ENCODE data around the gene KEAP1.

KEAP1 gene

DNA sequence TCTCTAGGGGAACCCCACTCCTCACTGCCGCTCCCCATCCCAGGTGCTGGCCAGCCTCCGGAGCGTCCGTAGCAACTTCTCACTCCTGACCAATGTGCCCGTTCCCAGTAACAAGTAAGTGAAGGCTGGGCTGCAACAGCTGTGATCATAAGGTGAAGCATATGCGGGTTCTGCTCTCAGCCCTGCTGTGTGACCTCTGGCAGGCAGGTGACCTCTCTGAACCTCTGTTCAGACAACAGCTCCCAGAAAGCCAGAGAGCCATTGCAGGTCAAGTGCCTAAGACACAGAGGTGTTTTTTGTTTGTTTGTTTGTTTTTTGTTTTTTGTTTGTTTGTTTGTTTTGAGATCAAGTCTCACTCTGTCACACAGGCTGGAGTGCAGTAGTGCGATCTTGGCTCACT is 54.1 kb downstream of the KEAP1 start:
- H3K27me3 ChIP-seq = peaks cover 26% of the 10 kb centered on the region
- H3K4me1 ChIP-seq (ENCODE audit: control insufficient read depth in 1 of 2, insufficient read depth in 1 of 2, low read depth in 1 of 2, low read length in 1 of 2) = no peaks in the 10 kb centered on the region
- no peaks in the 10 kb centered on the region for H3K36me3 ChIP-seq
- H3K27ac ChIP-seq = no peak overlapping the region
- TF ChIP-seq, protein P1, sequence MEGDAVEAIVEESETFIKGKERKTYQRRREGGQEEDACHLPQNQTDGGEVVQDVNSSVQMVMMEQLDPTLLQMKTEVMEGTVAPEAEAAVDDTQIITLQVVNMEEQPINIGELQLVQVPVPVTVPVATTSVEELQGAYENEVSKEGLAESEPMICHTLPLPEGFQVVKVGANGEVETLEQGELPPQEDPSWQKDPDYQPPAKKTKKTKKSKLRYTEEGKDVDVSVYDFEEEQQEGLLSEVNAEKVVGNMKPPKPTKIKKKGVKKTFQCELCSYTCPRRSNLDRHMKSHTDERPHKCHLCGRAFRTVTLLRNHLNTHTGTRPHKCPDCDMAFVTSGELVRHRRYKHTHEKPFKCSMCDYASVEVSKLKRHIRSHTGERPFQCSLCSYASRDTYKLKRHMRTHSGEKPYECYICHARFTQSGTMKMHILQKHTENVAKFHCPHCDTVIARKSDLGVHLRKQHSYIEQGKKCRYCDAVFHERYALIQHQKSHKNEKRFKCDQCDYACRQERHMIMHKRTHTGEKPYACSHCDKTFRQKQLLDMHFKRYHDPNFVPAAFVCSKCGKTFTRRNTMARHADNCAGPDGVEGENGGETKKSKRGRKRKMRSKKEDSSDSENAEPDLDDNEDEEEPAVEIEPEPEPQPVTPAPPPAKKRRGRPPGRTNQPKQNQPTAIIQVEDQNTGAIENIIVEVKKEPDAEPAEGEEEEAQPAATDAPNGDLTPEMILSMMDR (IDR thresholded peaks at IDR 0.05) = no peak
- no peaks in the 10 kb centered on the region for H3K9me3 ChIP-seq
- H3K4me3 ChIP-seq (ENCODE audit: low read depth in 1 of 2, low read length in 1 of 2) = no peak overlapping the region

DNA sequence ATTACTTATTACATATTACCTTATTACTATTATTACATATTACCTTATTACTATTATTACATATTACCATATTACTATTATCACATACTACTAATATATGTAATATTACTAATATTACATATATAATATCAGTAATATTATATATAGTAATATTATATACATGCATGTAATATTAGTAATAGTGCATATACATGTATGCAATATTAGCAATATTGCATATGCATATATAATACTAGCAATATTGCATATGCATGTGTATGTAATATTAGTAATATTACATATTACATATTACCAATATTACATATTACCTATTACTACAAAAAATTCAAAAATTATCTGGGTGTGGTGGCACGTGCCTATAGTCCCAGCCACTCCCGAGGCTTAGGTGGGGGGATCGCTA is 60.5 kb downstream of the KEAP1 start:
- TF ChIP-seq, protein P1 (IDR thresholded peaks at IDR 0.05) = no peak
- Histone ChIP-seq H3K27ac (no peak overlapping the region), H3K36me3 (no peaks in the 10 kb centered on the region), H3K9me3 (no peaks in the 10 kb centered on the region), H3K4me3 (ENCODE audit: low read depth in 1 of 2, low read length in 1 of 2) (no peak overlapping the region), H3K4me1 (ENCODE audit: control insufficient read depth in 1 of 2, insufficient read depth in 1 of 2, low read depth in 1 of 2, low read length in 1 of 2) (no peaks in the 10 kb centered on the region), H3K27me3 (peaks cover 5% of the 10 kb centered on the region)

DNA sequence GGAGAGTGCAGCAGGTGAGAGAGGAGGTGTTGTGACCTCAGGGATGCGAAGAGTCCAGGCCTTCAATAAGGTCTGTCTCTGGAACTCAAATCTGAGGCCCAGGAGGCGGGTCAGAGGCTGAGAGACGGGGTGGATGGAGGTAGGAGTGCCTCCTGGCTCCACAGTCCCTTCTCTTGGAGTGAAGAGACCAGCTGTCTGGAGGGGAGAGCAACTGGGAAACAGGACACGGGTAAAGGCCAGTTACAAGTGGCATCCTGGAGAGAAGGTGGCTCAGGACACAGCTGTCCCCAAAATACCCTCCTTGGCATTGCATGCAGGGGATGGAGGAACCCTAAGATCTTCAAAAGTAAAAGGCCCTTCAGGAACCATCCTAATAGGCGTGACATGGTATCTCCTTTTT is 63.6 kb downstream of the KEAP1 start:
- Histone ChIP-seq H3K4me3 (ENCODE audit: low read depth in 1 of 2, low read length in 1 of 2) (no peak overlapping the region), H3K9me3 (no peaks in the 10 kb centered on the region), H3K27me3 (peaks cover 18% of the 10 kb centered on the region), H3K27ac (no peak overlapping the region), H3K36me3 (no peaks in the 10 kb centered on the region), H3K4me1 (ENCODE audit: control insufficient read depth in 1 of 2, insufficient read depth in 1 of 2, low read depth in 1 of 2, low read length in 1 of 2) (no peaks in the 10 kb centered on the region)
- TF ChIP-seq, protein P1 (IDR thresholded peaks at IDR 0.05) = no peak
